ENCODE measurements around the gene FER.

GRCh38 chr5:109230369-109230768 lies 482.7 kb downstream of the FER start:
- TF ChIP-seq, protein P1, sequence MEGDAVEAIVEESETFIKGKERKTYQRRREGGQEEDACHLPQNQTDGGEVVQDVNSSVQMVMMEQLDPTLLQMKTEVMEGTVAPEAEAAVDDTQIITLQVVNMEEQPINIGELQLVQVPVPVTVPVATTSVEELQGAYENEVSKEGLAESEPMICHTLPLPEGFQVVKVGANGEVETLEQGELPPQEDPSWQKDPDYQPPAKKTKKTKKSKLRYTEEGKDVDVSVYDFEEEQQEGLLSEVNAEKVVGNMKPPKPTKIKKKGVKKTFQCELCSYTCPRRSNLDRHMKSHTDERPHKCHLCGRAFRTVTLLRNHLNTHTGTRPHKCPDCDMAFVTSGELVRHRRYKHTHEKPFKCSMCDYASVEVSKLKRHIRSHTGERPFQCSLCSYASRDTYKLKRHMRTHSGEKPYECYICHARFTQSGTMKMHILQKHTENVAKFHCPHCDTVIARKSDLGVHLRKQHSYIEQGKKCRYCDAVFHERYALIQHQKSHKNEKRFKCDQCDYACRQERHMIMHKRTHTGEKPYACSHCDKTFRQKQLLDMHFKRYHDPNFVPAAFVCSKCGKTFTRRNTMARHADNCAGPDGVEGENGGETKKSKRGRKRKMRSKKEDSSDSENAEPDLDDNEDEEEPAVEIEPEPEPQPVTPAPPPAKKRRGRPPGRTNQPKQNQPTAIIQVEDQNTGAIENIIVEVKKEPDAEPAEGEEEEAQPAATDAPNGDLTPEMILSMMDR (conservative IDR thresholded peaks at IDR 0.05) = no peak
- no peak for TF ChIP-seq EZH2 (IDR thresholded peaks at IDR 0.05; ENCODE audit: low read depth)
